ENCODE measurements around the gene EIF3A. TPM values are rescaled to one million over a fixed set of nuclear protein-coding genes. Genes with fewer than 3 reads are reported as not detected.

The EIF3A gene
- polyA plus RNA-seq, 3 donors, result 18.8 to 49.1 (median 24.2) TPM

DNA sequence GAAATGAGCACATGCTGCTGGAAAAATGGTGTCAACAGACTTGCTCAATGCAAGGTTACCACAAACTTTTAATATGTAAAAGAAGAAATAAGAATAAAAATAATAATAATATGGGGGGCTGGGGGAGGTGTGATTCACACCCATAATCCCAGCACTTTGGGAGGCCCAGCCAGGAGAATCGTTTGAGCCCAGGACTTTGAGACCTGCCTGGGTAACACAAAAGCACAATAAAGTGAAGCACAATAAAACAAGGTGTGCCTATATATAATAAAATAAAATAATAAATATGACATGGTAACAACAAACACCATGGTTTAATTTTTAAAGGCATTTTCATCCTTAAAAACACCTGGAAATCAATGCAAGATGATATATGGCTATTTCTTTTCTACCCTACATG lies 25.1 kb downstream of the EIF3A start:
- H3K4me2 ChIP-seq (replicated peaks; ENCODE audit: extremely low read depth, low read length, poor library complexity, severe bottlenecking), result no peak overlapping the region
- H3K9me3 Mint-ChIP-seq, result no peaks in the 10 kb centered on the region
- H3K9me3 ChIP-seq (replicated peaks in 1 of 2; ENCODE audit: control insufficient read depth in 1 of 2, insufficient read depth in 1 of 2, low read length in 2 of 2), result no peaks in the 10 kb centered on the region
- no peak overlapping the region for H2AFZ ChIP-seq (ENCODE audit: insufficient read depth, low read depth, low read length, poor library complexity, severe bottlenecking)
- H3K27me3 ChIP-seq (ENCODE audit: control insufficient read depth in 2 of 2, insufficient read depth in 2 of 2, low read length in 2 of 2), result no peaks in the 10 kb centered on the region
- peak overlapping the region in 2 of 7 donors; percentile 60 to 77 for H3K27ac Mint-ChIP-seq
- intact Hi-C loops (cut with micrococcal nuclease), result loop anchor here in 1 of 2 donors (5.0 kb wide), 1 partner anchor 872 kb away; no protein-coding TSS in a partner anchor
- H3K4me1 Mint-ChIP-seq, result no peaks in the 10 kb centered on the region
- TF ChIP-seq, protein P1, sequence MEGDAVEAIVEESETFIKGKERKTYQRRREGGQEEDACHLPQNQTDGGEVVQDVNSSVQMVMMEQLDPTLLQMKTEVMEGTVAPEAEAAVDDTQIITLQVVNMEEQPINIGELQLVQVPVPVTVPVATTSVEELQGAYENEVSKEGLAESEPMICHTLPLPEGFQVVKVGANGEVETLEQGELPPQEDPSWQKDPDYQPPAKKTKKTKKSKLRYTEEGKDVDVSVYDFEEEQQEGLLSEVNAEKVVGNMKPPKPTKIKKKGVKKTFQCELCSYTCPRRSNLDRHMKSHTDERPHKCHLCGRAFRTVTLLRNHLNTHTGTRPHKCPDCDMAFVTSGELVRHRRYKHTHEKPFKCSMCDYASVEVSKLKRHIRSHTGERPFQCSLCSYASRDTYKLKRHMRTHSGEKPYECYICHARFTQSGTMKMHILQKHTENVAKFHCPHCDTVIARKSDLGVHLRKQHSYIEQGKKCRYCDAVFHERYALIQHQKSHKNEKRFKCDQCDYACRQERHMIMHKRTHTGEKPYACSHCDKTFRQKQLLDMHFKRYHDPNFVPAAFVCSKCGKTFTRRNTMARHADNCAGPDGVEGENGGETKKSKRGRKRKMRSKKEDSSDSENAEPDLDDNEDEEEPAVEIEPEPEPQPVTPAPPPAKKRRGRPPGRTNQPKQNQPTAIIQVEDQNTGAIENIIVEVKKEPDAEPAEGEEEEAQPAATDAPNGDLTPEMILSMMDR (IDR thresholded peaks at IDR 0.05), result no peak
- WGBS (ENCODE audit: insufficient coverage), result no CpG with 5 or more reads among the region's 1 CpG
- peaks cover 90 to 97% of the 10 kb centered on the region in 2 donors for H3K36me3 Mint-ChIP-seq
- H3K36me3 ChIP-seq (replicated peaks in 1 of 2; ENCODE audit: control insufficient read depth in 1 of 2, insufficient read depth in 2 of 2, low read length in 2 of 2), result peaks cover 96 to 99% of the 10 kb centered on the region in 2 donors
- no peak overlapping the region for H3K9ac ChIP-seq (ENCODE audit: insufficient read depth, low read length, poor library complexity, severe bottlenecking)
- DNase-seq, result no peak
- peak overlapping the region in 1 of 2 donors; percentile 44 for H3K27ac ChIP-seq (ENCODE audit: low read depth in 1 of 2, low read length in 2 of 2)
- peaks cover 99% of the 10 kb centered on the region for H4K20me1 ChIP-seq (ENCODE audit: insufficient read depth, low read length)
- H3K4me3 Mint-ChIP-seq, result no peak overlapping the region
- peaks cover 100% of the 10 kb centered on the region for H3K79me2 ChIP-seq (ENCODE audit: insufficient read depth, low read length)
- H3K4me1 ChIP-seq (ENCODE audit: control insufficient read depth in 1 of 2, insufficient read depth in 2 of 2, low read length in 2 of 2), result no peaks in the 10 kb centered on the region
- H3K4me3 ChIP-seq (replicated peaks in 1 of 3; ENCODE audit: low read depth in 2 of 3, low read length in 3 of 3), result no peak overlapping the region
- no peaks in the 10 kb centered on the region for H3K27me3 Mint-ChIP-seq (ENCODE audit: low read depth in 3 of 3)

DNA sequence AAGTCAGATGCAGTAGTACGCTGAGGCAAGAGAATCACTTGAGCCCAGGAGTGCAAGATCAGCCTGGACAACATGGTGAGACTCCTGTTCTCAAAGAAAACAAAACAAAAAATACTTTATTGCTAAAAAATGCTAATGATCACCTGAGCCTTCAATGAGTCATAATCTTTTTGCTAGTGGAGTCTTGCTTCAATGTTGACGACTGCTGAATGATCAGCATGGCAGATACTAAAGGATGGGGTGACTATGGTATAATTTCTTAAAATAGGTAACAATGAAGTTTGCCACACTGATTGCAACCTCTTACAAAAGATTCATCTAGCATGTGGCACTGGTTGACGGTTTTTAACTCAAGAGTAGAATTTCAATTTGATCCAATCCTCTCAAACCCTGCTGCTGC lies 28.8 kb downstream of the EIF3A start:
- intact Hi-C loops (cut with micrococcal nuclease), result no loop called here
- H3K4me3 Mint-ChIP-seq, result no peak overlapping the region
- H3K36me3 Mint-ChIP-seq, result peaks cover 92 to 97% of the 10 kb centered on the region in 2 donors

More for the DNA sequence above, 28.8 kb downstream of the EIF3A start:
- Histone ChIP-seq H3K4me3 (replicated peaks in 1 of 3; ENCODE audit: low read depth in 2 of 3, low read length in 3 of 3) (no peak overlapping the region), H3K36me3 (replicated peaks in 1 of 2; ENCODE audit: control insufficient read depth in 1 of 2, insufficient read depth in 2 of 2, low read length in 2 of 2) (peaks cover 91 to 99% of the 10 kb centered on the region in 2 donors), H3K9me3 (replicated peaks in 1 of 2; ENCODE audit: control insufficient read depth in 1 of 2, insufficient read depth in 1 of 2, low read length in 2 of 2) (no peaks in the 10 kb centered on the region), H3K4me2 (replicated peaks; ENCODE audit: extremely low read depth, low read length, poor library complexity, severe bottlenecking) (no peak overlapping the region), H4K20me1 (ENCODE audit: insufficient read depth, low read length) (peaks cover 100% of the 10 kb centered on the region), H3K4me1 (ENCODE audit: control insufficient read depth in 1 of 2, insufficient read depth in 2 of 2, low read length in 2 of 2) (no peaks in the 10 kb centered on the region), H3K27me3 (ENCODE audit: control insufficient read depth in 2 of 2, insufficient read depth in 2 of 2, low read length in 2 of 2) (no peaks in the 10 kb centered on the region), H3K79me2 (ENCODE audit: insufficient read depth, low read length) (peaks cover 100% of the 10 kb centered on the region), H2AFZ (ENCODE audit: insufficient read depth, low read depth, low read length, poor library complexity, severe bottlenecking) (no peak overlapping the region), H3K27ac (ENCODE audit: low read depth in 1 of 2, low read length in 2 of 2) (no peak overlapping the region), H3K9ac (ENCODE audit: insufficient read depth, low read length, poor library complexity, severe bottlenecking) (no peak overlapping the region)
- Mint-ChIP-seq H3K9me3 (no peaks in the 10 kb centered on the region), H3K4me1 (no peaks in the 10 kb centered on the region), H3K27me3 (ENCODE audit: low read depth in 3 of 3) (no peaks in the 10 kb centered on the region), H3K27ac (no peak overlapping the region)
- 86% methylated on average over 1 of the region's 3 CpGs for WGBS (ENCODE audit: insufficient coverage)
- no peak for DNase-seq
- TF ChIP-seq, protein P1 (IDR thresholded peaks at IDR 0.05), result no peak
